ENCODE results near the gene ELMO1. TPM values are rescaled to one million over a fixed set of nuclear protein-coding genes. Genes with fewer than 3 reads are reported as not detected.

ELMO1 gene
- total RNA-seq, 6 donors from 2014 or later: 51.4 to 204 (median 73.7) TPM

DNA sequence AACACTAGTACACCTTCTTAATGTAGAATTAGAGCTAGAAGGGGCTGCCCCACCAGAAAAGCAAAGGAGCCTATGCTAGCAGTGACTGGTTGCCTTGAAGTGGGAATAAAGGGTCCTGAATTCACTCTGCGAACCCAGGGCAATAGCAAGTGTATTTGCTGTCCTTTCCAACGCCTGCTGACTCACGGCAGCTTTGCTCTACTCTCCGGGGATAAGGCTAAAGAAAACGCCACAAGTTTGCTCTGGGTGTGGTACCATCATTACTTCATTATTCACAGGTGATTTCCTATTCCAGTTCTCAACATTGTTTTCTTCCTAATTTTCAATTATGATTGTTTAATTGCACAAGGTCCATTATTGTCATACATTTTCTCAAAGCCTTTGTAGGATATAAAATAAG lies 503.8 kb downstream of the ELMO1 start:
- ATAC-seq (ENCODE audit: low FRiP score in 2 of 2) (no peak), DNase-seq (no peak)
- H3K27me3 ChIP-seq: no peaks in the 10 kb centered on the region
- peaks cover 0 to 9% (median 4%) of the 10 kb centered on the region in 4 donors for H3K9me3 ChIP-seq
- H3K4me3 ChIP-seq: no peak overlapping the region
- WGBS, 2 donors: 88% methylated on average over 5 of the region's 5 CpGs
- no peak for TF ChIP-seq EP300 (IDR thresholded peaks at IDR 0.05)
- no peak for TF ChIP-seq POLR2AphosphoS5 (IDR thresholded peaks at IDR 0.05)
- TF ChIP-seq, protein P1, sequence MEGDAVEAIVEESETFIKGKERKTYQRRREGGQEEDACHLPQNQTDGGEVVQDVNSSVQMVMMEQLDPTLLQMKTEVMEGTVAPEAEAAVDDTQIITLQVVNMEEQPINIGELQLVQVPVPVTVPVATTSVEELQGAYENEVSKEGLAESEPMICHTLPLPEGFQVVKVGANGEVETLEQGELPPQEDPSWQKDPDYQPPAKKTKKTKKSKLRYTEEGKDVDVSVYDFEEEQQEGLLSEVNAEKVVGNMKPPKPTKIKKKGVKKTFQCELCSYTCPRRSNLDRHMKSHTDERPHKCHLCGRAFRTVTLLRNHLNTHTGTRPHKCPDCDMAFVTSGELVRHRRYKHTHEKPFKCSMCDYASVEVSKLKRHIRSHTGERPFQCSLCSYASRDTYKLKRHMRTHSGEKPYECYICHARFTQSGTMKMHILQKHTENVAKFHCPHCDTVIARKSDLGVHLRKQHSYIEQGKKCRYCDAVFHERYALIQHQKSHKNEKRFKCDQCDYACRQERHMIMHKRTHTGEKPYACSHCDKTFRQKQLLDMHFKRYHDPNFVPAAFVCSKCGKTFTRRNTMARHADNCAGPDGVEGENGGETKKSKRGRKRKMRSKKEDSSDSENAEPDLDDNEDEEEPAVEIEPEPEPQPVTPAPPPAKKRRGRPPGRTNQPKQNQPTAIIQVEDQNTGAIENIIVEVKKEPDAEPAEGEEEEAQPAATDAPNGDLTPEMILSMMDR (IDR thresholded peaks at IDR 0.05): no peak
- TF ChIP-seq POLR2A (IDR thresholded peaks at IDR 0.05): no peak
- no peak overlapping the region for H3K27ac ChIP-seq
- no peaks in the 10 kb centered on the region for H3K36me3 ChIP-seq
- H3K4me1 ChIP-seq: peaks cover 2 to 8% (median 6%) of the 10 kb centered on the region in 4 donors

- 85 to 86% methylated on average over 8 of the region's 8 CpGs for WGBS, 2 donors
- no peaks in the 10 kb centered on the region for H3K36me3 ChIP-seq
- TF ChIP-seq, protein P1 (IDR thresholded peaks at IDR 0.05): no peak
- TF ChIP-seq EP300 (IDR thresholded peaks at IDR 0.05) (no peak), POLR2A (IDR thresholded peaks at IDR 0.05) (no peak), POLR2AphosphoS5 (IDR thresholded peaks at IDR 0.05) (no peak)
- ATAC-seq (ENCODE audit: low FRiP score in 2 of 2) (no peak), DNase-seq (no peak)
- no peaks in the 10 kb centered on the region for H3K27me3 ChIP-seq
- H3K4me3 ChIP-seq: no peak overlapping the region
- H3K9me3 ChIP-seq: peaks cover 0 to 20% (median 11%) of the 10 kb centered on the region in 4 donors
- H3K27ac ChIP-seq: no peak overlapping the region
- H3K4me1 ChIP-seq: peaks cover 0 to 4% (median 0%) of the 10 kb centered on the region in 4 donors
Observed at GRCh38 chr7:36943591-36944435, 504.9 kb downstream of the ELMO1 start.

GRCh38 chr7:36942955-36943354 lies 505.7 kb downstream of the ELMO1 start:
- TF ChIP-seq, protein P1 (IDR thresholded peaks at IDR 0.05): no peak
- TF ChIP-seq POLR2AphosphoS5 (IDR thresholded peaks at IDR 0.05) (no peak), EP300 (IDR thresholded peaks at IDR 0.05) (no peak), POLR2A (IDR thresholded peaks at IDR 0.05) (no peak)
- Histone ChIP-seq H3K27me3 (no peaks in the 10 kb centered on the region), H3K4me3 (no peak overlapping the region), H3K27ac (no peak overlapping the region), H3K4me1 (peaks cover 0 to 4% (median 0%) of the 10 kb centered on the region in 4 donors), H3K9me3 (peaks cover 3 to 28% (median 19%) of the 10 kb centered on the region in 4 donors), H3K36me3 (no peaks in the 10 kb centered on the region)
- no peak for ATAC-seq (ENCODE audit: low FRiP score in 2 of 2)
- WGBS, 2 donors: 88 to 89% methylated on average over 9 of the region's 9 CpGs
- no peak for DNase-seq

- TF ChIP-seq, protein P1 (IDR thresholded peaks at IDR 0.05): no peak
- no peak for TF ChIP-seq EP300 (IDR thresholded peaks at IDR 0.05)
- no peak for TF ChIP-seq POLR2A (IDR thresholded peaks at IDR 0.05)
- TF ChIP-seq POLR2AphosphoS5 (IDR thresholded peaks at IDR 0.05): no peak
- Histone ChIP-seq H3K9me3 (peaks cover 4 to 32% (median 23%) of the 10 kb centered on the region in 4 donors), H3K27me3 (no peaks in the 10 kb centered on the region), H3K4me1 (peaks cover 0 to 4% (median 0%) of the 10 kb centered on the region in 4 donors), H3K4me3 (no peak overlapping the region), H3K36me3 (no peaks in the 10 kb centered on the region), H3K27ac (no peak overlapping the region)
- 78 to 90% methylated on average over 4 of the region's 4 CpGs for WGBS, 2 donors
- ATAC-seq (ENCODE audit: low FRiP score in 2 of 2) (no peak), DNase-seq (no peak)
Observed at GRCh38 chr7:36942541-36942940, 506.1 kb downstream of the ELMO1 start.
